ENCODE data around the gene RPL23.
A peak's percentile ranks its signal among the peaks of the same experiment; 100 is the strongest.

Gene RPL23

GRCh38 chr17:38800237-38800760, 53.2 kb downstream of the RPL23 start:
- Mint-ChIP-seq H3K27ac (peak overlapping the region; percentile 54), H3K27me3 (no peaks in the 10 kb centered on the region), H3K9me3 (ENCODE audit: low read depth) (no peaks in the 10 kb centered on the region), H3K4me3 (peak overlapping the region; percentile 80), H3K4me1 (ENCODE audit: low read depth) (peaks cover 39% of the 10 kb centered on the region), H3K36me3 (peaks cover 8% of the 10 kb centered on the region)

- no peaks in the 10 kb centered on the region for H3K9me3 Mint-ChIP-seq (ENCODE audit: low read depth)
- peak within 1 kb of the TSS; percentile 90 for H3K27ac Mint-ChIP-seq
- H3K27me3 Mint-ChIP-seq, result no peaks in the 10 kb centered on the region
- peaks cover 42% of the 10 kb centered on the region for H3K4me1 Mint-ChIP-seq (ENCODE audit: low read depth)
- peaks cover 8% of the 10 kb centered on the region for H3K36me3 Mint-ChIP-seq
- H3K4me3 Mint-ChIP-seq, result peak within 1 kb of the TSS; percentile 91
These were observed 53.9 kb downstream of the RPL23 start, which contains the start of gene PIP4K2B for GRCh38 chr17:38799501-38800236. Gene PIP4K2B, minus strand, starts transcription at chr17:38799556. Its CDS starts 132 bp downstream, at chr17:38799424.

DNA sequence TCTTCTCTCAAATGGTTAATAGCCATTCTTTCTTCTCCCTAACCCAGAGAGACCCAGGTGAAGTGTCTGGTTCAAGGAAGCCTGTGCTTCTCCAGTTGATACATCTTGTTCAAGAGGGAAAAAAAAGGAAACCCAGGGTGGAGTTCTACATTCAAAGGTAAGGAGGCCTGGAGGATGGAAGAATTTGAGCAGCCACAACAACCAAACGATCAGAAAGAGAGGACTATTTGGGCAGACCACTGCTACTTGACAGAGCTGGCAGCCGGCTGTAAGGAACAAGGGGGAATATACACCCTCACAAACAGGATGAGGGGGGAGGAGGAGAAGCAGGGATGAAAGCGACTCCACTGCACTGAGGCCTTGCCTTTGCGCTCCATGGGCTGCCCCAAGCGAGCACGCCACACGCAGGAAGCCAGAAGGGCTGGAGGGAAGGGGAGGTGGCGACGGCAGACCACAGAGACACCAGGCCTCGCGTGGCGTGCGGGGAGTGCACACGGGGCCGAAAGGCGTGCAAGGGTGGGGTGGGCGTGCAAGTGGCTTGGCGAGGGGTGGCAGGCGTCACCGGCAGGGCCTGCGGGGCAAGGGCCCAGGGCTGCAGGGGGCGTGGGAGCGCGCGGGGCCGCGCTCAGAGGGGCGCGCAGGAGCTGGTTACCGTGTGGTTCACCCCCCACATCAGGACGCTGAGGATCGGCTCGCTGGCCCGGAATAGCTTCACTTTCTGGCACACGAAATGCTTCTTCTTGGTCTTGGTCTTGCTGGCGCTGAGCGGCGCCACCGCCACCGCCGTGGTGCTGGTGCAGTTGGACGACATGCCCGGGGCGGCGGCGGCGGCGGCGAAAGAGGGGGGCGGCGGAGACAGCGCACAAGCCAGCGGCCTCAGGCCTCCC, 54.7 kb downstream of the RPL23 start:
- H3K27me3 Mint-ChIP-seq, result no peaks in the 10 kb centered on the region
- H3K36me3 Mint-ChIP-seq, result peaks cover 8% of the 10 kb centered on the region
- H3K4me1 Mint-ChIP-seq (ENCODE audit: low read depth), result peaks cover 49% of the 10 kb centered on the region
- peak overlapping the region; percentile 91 for H3K4me3 Mint-ChIP-seq
- H3K9me3 Mint-ChIP-seq (ENCODE audit: low read depth), result no peaks in the 10 kb centered on the region
- peak overlapping the region; percentile 90 for H3K27ac Mint-ChIP-seq
